ENCODE data around the gene PCBP3. TPM values are rescaled to one million over a fixed set of nuclear protein-coding genes. Genes with fewer than 3 reads are reported as not detected.
"Not testable (repeated sequence)": the region's sequence is repeated elsewhere in the genome, so short reads cannot be mapped to it uniquely, and the experiment has no call there.

PCBP3 gene
- total RNA-seq, 1 donor: 7.0 TPM

- no peak for DNase-seq (ENCODE audit: low read depth in 2 of 3, low spot score in 2 of 3)
Observed at GRCh38 chr21:45822429-45823099, 179.0 kb downstream of the PCBP3 start.

GRCh38 chr21:45823100-45823681 is 179.7 kb downstream of the PCBP3 start:
- no peak for DNase-seq (ENCODE audit: low read depth in 2 of 3, low spot score in 2 of 3)

DNA sequence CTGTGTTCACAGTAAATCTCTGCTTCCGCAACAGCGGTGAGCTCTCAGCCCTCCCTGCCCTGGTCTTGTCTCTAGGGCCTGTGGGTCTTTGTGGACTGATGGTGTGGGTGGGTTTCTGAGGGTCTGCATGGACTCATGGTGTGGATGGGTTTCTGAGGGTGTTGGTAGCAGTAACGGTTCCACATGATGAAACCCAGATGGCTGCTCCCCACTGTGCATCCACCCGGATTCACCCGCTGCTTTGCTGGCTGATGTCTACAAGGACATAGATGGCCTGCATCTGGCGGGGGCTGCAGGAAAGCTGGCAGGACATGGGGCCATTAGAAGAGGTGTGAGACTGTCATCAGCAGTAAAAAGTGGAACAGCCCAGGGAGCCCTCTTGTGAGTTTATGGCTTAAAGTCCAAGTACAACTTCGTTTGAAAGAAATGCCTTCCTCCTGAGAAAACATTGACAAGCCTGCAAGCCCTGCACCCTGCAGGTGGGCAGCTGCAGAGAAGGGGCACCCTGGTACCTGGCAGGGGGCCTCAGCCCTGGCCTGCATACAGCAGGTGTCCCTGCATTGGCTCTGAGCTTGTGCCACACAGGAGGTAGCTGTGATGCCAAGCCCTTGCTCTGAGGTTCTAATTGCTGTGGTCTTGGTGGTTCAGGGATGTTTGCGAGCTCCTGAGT is 181.2 kb downstream of the PCBP3 start:
- no peak for DNase-seq (ENCODE audit: low read depth in 2 of 3, low spot score in 2 of 3)

- DNase-seq (ENCODE audit: low read depth in 2 of 3, low spot score in 2 of 3): no peak
Observed at GRCh38 chr21:45825219-45825618, 181.7 kb downstream of the PCBP3 start.

- DNase-seq (ENCODE audit: low read depth in 2 of 3, low spot score in 2 of 3): no peak
Observed at GRCh38 chr21:45826676-45827301, 183.3 kb downstream of the PCBP3 start.

DNA sequence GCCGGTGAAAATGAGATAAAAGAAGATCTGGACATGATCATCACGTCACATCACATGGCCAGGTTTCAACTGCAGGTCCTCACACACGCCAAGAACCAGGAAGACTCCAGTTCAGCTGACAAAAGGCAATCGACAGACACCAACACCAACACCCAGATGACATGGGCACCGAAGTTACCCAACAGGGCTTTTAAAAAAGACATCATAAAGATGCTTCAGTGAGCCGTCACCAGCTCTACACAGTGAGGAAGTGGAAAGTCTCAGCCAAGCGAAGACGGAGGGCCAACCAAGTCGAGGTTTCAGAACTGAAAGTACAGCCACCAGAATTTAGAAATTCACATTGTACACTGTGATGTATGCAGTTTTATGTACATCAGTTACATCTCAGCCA is 183.8 kb downstream of the PCBP3 start:
- no peak for DNase-seq (ENCODE audit: low read depth in 2 of 3, low spot score in 2 of 3)

GRCh38 chr21:45827881-45828579 is 184.5 kb downstream of the PCBP3 start:
- no peak for DNase-seq (ENCODE audit: low read depth in 2 of 3, low spot score in 2 of 3)

GRCh38 chr21:45828580-45829570 is 185.3 kb downstream of the PCBP3 start:
- DNase-seq (ENCODE audit: low read depth in 2 of 3, low spot score in 2 of 3): no peak

DNA sequence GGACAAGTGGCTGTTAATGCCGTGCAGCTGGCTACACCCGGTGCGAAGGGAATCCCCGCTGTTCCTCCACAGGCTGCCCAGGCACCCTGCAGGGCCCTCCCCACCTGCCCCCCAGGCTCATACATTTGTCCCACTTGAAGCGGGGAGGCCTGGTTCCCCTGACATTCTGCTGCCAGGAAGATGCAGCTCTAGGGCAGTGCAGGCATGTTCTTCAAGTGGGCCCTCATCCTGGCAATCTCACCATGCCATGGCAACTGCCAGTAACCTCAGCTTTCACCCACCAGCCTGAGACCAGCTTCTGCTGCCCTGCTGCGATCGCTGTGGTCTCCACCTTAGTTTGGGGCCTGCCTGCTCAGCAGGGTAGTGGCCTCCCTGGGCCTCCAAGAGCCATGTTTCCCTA is 186.1 kb downstream of the PCBP3 start:
- no peak for DNase-seq (ENCODE audit: low read depth in 2 of 3, low spot score in 2 of 3)

GRCh38 chr21:45830221-45830640 is 186.7 kb downstream of the PCBP3 start:
- no peak for DNase-seq (ENCODE audit: low read depth in 2 of 3, low spot score in 2 of 3)

DNA sequence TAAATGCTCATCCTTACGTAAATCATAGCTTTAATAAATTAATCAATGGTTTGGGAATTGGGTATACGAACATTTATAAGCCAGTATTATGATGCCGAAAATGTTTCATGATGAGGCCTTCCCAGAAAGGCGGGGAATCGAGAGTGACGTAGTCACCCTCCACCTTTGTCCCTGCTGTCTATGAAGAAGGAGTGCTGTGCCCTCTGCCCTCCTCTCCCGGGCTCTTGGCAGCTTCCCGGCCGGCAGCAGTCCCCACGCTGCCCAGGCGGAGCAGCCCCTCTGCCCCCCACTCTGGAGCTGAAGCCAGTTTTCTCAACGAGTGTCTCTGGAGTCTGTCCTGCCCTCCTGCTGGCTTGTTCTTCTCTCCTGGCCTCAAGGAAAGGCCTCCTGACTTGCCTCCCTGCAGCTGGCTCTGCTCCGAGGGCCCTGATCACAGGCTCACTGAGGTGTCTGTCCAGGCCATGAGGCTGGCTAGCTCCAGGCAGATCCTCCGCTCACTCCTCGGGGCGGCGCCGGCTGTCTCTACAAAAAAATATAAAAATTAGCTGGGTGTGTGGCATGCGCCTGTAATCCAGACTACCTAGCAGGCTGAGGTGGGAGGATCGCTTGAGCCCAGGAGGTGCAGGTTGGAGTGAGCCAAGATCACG is 187.3 kb downstream of the PCBP3 start:
- no peak for DNase-seq (ENCODE audit: low read depth in 2 of 3, low spot score in 2 of 3)

DNA sequence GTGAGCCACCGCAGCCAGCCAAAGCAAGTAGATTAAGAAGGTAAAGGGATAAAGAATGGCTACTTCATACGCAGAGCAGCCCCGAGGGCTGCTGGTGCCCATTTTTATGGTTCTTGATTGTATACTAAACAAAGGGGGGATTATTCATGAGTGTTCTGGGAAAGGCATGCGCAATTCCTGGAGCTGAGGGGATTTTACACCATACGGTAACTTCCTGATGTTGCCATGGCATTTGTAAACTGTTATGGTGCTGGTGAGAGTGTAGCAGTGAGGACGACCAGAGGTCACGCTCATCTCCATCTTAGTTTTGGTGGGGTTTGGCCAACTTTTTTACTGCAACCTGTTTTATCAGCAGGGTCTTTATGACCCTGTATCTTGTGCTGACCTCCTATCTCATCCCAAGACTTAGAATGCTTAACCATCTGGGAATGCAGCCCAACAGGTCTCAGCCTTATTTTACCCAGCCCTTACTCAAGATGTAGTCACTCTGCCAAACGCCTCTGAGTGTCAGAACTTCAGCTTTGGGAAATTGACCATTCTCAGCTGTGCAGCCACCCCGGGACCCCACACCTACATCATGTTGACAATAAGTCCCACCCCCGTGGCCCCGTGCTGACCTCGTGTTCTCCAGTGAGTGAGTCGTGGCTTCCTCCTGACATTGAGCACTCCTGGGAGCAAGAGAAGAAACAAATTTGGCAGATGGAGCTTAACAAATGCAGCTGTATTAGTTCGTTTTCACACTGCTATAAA is 188.6 kb downstream of the PCBP3 start:
- no peak for DNase-seq (ENCODE audit: low read depth in 2 of 3, low spot score in 2 of 3)

DNA sequence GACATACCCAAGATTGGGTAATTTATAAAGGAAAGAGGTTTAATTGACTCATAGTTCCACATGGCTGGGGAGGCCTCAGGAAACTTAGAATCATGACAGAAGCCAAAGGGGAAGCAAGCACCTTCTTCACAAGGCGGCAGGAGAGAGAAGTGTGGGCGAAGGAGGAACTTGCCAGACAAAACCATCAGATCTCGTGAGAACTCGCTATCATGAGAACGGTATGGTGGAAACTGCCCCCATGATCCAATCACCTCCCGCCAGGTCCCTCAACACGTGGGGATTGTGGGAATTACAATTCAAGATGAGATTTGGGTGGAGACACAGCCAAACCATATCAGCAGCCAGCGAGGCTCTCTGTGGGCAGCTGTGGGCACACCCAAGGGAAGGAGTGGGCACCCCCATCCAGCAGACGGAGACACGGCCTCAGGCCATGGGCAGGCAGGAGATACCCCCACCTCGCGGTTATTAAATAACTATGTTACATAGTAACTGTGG is 189.3 kb downstream of the PCBP3 start:
- DNase-seq (ENCODE audit: low read depth in 2 of 3, low spot score in 2 of 3): not testable (repeated sequence)

GRCh38 chr21:45833414-45833813 is 189.9 kb downstream of the PCBP3 start:
- no peak for DNase-seq (ENCODE audit: low read depth in 2 of 3, low spot score in 2 of 3)

- DNase-seq (ENCODE audit: low read depth in 2 of 3, low spot score in 2 of 3): no peak
Observed at GRCh38 chr21:45834026-45834715, 190.6 kb downstream of the PCBP3 start.

DNA sequence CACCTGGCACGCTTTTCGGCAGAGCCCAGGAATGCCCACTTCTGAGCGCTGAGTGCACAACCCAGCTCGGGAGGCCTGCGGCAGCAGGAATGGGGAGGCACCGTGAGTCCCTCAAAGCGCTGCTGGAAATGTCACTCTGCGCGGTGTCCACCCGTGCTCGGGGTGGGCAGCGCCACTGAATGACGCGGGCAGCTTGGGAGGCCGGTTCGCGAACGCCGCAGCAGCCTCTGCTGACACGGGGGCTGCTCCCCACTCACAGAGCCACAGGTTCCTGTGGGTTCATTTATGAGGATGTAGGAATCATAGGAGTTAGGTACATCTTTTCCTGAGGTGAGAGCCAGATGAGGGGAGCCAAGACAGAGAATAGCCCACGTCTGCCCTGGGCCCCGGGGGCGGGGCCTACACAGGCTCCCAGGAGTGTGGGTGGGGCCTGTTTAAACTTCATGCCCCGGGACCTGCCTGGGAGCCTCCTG is 191.3 kb downstream of the PCBP3 start:
- DNase-seq (ENCODE audit: low read depth in 2 of 3, low spot score in 2 of 3): no peak
